ENCODE data around the gene KDM4E. TPM values are rescaled to one million over a fixed set of nuclear protein-coding genes. Genes with fewer than 3 reads are reported as not detected.

KDM4E gene
- total RNA-seq, 1 donor from 2014 or later: not detected

GRCh38 chr11:95076981-95077380 is 51.9 kb downstream of the KDM4E start:
- no peak for DNase-seq
- ATAC-seq (ENCODE audit: poor library complexity): no peak
- intact Hi-C loops (cut with DNase I): loop anchor here (10.0 kb wide), 1 partner anchor 628 kb away; no protein-coding TSS in a partner anchor

Other genes starting within 250 kb of the KDM4E start
- 74.8 TPM for gene CWC15, start 51.7 kb upstream of the KDM4E start, total RNA-seq
- 0.40 TPM for gene KDM4D, start 51.5 kb upstream of the KDM4E start, total RNA-seq
- gene KDM4F, start 24.2 kb downstream of the KDM4E start, total RNA-seq: not detected
- 18.2 TPM for gene SRSF8, start 41.7 kb downstream of the KDM4E start, total RNA-seq
- gene ENDOD1, start 64.6 kb downstream of the KDM4E start, total RNA-seq: 10.4 TPM
- gene SESN3, start 205.9 kb downstream of the KDM4E start, total RNA-seq: 4.8 TPM

Data from Right ventricle myocardium superior (tissue), 1 donor.